Measurements from ENCODE around the gene MCUB. TPM values are rescaled to one million over a fixed set of nuclear protein-coding genes. Genes with fewer than 3 reads are reported as not detected.

The MCUB gene
- total and polyA plus RNA-seq, 9 of the 15 experiments (the other 6 are each of a cell fraction or from before 2014, with no cell fraction given), result 1.4 to 21.5 (median 5.4) TPM

GRCh38 chr4:109616243-109616642 is 56.2 kb downstream of the MCUB start:
- no TSS peak for BruUV-seq (replicated peaks)
- CTCF ChIA-PET (ENCODE audit: low intra/inter-chr PET ratio), result no interaction called here
- intact Hi-C loops (cut with micrococcal nuclease) (no loop called here), in situ Hi-C loops (cut with MboI) (no loop called here)
- no peak overlapping the region for H2AFZ ChIP-seq (ENCODE audit: low read depth, low read length)
- H3K9me3 ChIP-seq (replicated peaks; ENCODE audit: control insufficient read depth, insufficient read depth, low read depth, low read length), result no peaks in the 10 kb centered on the region
- POLR2A ChIA-PET, result no interaction called here
- no peaks in the 10 kb centered on the region for H3K79me2 ChIP-seq (ENCODE audit: control insufficient read depth, insufficient read depth, low read length)
- DNase-seq (ENCODE audit: extremely low read depth in 1 of 4, low spot score in 3 of 4), result no peak
- ATAC-seq, result no peak
- no peak overlapping the region for H3K4me2 ChIP-seq (ENCODE audit: insufficient read depth, low read length)
- no peak overlapping the region for H3K9ac ChIP-seq (ENCODE audit: insufficient read depth in 1 of 2, low read depth in 2 of 2, low read length in 2 of 2)
- 33% methylated on average over 1 of the region's 1 CpG for WGBS (ENCODE audit: insufficient coverage, low coverage, missing lambda C conversion rate)
- H3K4me1 ChIP-seq (replicated peaks in 1 of 2; ENCODE audit: control insufficient read depth in 2 of 2, insufficient read depth in 2 of 2, low read length in 2 of 2), result no peaks in the 10 kb centered on the region
- no peak overlapping the region for H3K27ac ChIP-seq (ENCODE audit: extremely low read depth, low read depth, low read length)
- no peak overlapping the region for H3K4me3 ChIP-seq
- H3K36me3 ChIP-seq (ENCODE audit: control insufficient read depth, insufficient read depth, low read length), result no peaks in the 10 kb centered on the region
- FAIRE-seq, result no peak
- H3K9me1 ChIP-seq (ENCODE audit: control insufficient read depth, insufficient read depth, low read length), result no peaks in the 10 kb centered on the region
- H4K20me1 ChIP-seq (replicated peaks; ENCODE audit: control insufficient read depth, insufficient read depth, low read length), result no peaks in the 10 kb centered on the region
- H3K27me3 ChIP-seq (ENCODE audit: control insufficient read depth in 2 of 2, insufficient read depth in 2 of 2, low read length in 2 of 2), result peaks cover 0 to 5% of the 10 kb centered on the region in 2 experiments; a peak in 2 of 5 replicates
- TF ChIP-seq MGA (IDR thresholded peaks at IDR 0.05), result no peak
- no peak for TF ChIP-seq SMARCC2 (IDR thresholded peaks at IDR 0.05; ENCODE audit: low read depth)
- TF ChIP-seq, protein P1, sequence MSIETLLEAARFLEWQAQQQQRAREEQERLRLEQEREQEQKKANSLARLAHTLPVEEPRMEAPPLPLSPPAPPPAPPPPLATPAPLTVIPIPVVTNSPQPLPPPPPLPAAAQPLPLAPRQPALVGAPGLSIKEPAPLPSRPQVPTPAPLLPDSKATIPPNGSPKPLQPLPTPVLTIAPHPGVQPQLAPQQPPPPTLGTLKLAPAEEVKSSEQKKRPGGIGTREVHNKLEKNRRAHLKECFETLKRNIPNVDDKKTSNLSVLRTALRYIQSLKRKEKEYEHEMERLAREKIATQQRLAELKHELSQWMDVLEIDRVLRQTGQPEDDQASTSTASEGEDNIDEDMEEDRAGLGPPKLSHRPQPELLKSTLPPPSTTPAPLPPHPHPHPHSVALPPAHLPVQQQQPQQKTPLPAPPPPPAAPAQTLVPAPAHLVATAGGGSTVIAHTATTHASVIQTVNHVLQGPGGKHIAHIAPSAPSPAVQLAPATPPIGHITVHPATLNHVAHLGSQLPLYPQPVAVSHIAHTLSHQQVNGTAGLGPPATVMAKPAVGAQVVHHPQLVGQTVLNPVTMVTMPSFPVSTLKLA (conservative IDR thresholded peaks at IDR 0.05), result no peak
- no peak for TF ChIP-seq ZNF431 (CRISPR knock-in tag; IDR thresholded peaks at IDR 0.05)
- no peak for TF ChIP-seq CBX3 (IDR thresholded peaks at IDR 0.05; ENCODE audit: borderline replicate concordance in 1 of 2, low read length in 2 of 2)
- no peak for TF ChIP-seq CREBBP (IDR thresholded peaks at IDR 0.05; ENCODE audit: low read depth, low read length)
- TF ChIP-seq ZFX (CRISPR knock-in tag; IDR thresholded peaks at IDR 0.05), result no peak
- TF ChIP-seq SUPT5H (IDR thresholded peaks at IDR 0.05), result no peak
